Keratinocyte (primary cell): ENCODE measurements around the gene CCDC61. TPM values are rescaled to one million over a fixed set of nuclear protein-coding genes. Genes with fewer than 3 reads are reported as not detected.
A peak's percentile ranks its signal among the peaks of the same experiment; 100 is the strongest.

Experiments
- DNase-seq: peaks from one replicate; pipeline ENCODE4 v3.0.0-alpha.2; 2011; ENCODE audit warnings: low read depth, missing footprints, low spot score
- FAIRE-seq: peaks from 2 replicates; lab custom pipeline; 2011; peaks lifted over from hg19 to GRCh38; lab: Jason Lieb, UNC
- H2AFZ ChIP-seq: 2 replicates; pipeline ENCODE4 v1.6.0; 2012; ENCODE audit warnings: low read length, control low read depth, inconsistent platforms; ENCODE audit not compliant: control insufficient read depth
- H3K27ac ChIP-seq: 2 replicates; pipeline ENCODE4 v1.5.1; 2011; ENCODE audit warnings: low read length; ENCODE audit not compliant: control insufficient read depth, insufficient read depth
- H3K27me3 ChIP-seq: 3 replicates; pipeline ENCODE4 v1.6.0; 2011; ENCODE audit warnings: low read length; ENCODE audit not compliant: control insufficient read depth, insufficient read depth; ENCODE audit errors: extremely low read depth
- H3K36me3 ChIP-seq, 2 experiments: 2 replicates in 1 of 2; 3 replicates in 1 of 2; pipeline ENCODE4 v1.5.1; 2011; ENCODE audit warnings: low read length in 2 of 2, mild to moderate bottlenecking in 1 of 2; ENCODE audit not compliant: control insufficient read depth in 2 of 2, insufficient read depth in 2 of 2; ENCODE audit errors: extremely low read depth in 1 of 2
- H3K4me1 ChIP-seq: 3 replicates; pipeline ENCODE4 v1.5.1; 2011; ENCODE audit warnings: low read length; ENCODE audit not compliant: control insufficient read depth, insufficient read depth; ENCODE audit errors: extremely low read depth
- H3K4me2 ChIP-seq: 3 replicates; pipeline ENCODE4 v1.6.0; 2011; ENCODE audit warnings: low read depth, low read length; ENCODE audit not compliant: control insufficient read depth, insufficient read depth; ENCODE audit errors: extremely low read depth
- H3K4me3 ChIP-seq, 3 experiments: fragments of 200-600 bp in 1 of 3; sonication (generic) in 1 of 3; 2 replicates in 2 of 3; 3 replicates in 1 of 3; pipeline ENCODE4 v1.5.1; 2011 to 2016; ENCODE audit warnings: low read length in 3 of 3, mild to moderate bottlenecking in 3 of 3, control low read depth in 2 of 3, inconsistent platforms in 1 of 3, low read depth in 1 of 3, mixed read lengths in 1 of 3, mixed run types in 1 of 3, moderate library complexity in 1 of 3; ENCODE audit not compliant: control insufficient read depth in 2 of 3, insufficient read depth in 2 of 3; ENCODE audit errors: extremely low read depth in 1 of 3
- H3K79me2 ChIP-seq: 2 replicates; pipeline ENCODE4 v1.6.0; 2012; ENCODE audit warnings: low read length; ENCODE audit not compliant: control insufficient read depth, insufficient read depth
- H3K9ac ChIP-seq: 3 replicates; pipeline ENCODE4 v1.6.0; 2011; ENCODE audit warnings: low read length; ENCODE audit not compliant: control insufficient read depth, insufficient read depth; ENCODE audit errors: extremely low read depth
- H3K9me1 ChIP-seq: 3 replicates; pipeline ENCODE4 v1.6.0; 2011; ENCODE audit warnings: low read length; ENCODE audit not compliant: control insufficient read depth, insufficient read depth; ENCODE audit errors: extremely low read depth
- H3K9me3 ChIP-seq: 2 replicates; pipeline ENCODE4 v1.5.1; 2012; ENCODE audit warnings: low read depth, low read length; ENCODE audit not compliant: control insufficient read depth
- H4K20me1 ChIP-seq: 3 replicates; pipeline ENCODE4 v1.6.0; 2011; ENCODE audit warnings: low read length; ENCODE audit not compliant: control insufficient read depth, insufficient read depth; ENCODE audit errors: extremely low read depth
- EZH2 ChIP-seq: IDR thresholded peaks from one replicate; pipeline ENCODE4 v1.6.1; 2012; ENCODE audit warnings: inconsistent platforms, mild to moderate bottlenecking, low read length, moderate library complexity
- dilution Hi-C: fragments of 300-500 bp; cut with MboI; formaldehyde crosslinking; loops from one replicate; pipeline ENCODE4 v1.7.0; 2020; ENCODE audit warnings: low sequenced_read_pairs; ENCODE audit not compliant: extremely low pct_ligation_motif_present
- polyA plus RNA-seq, 5 experiments: library from polyadenylated mRNA; depleted of rRNA in 3 of 5; stranded (reverse) in 3 of 5; stranded (forward) in 1 of 5; unstranded in 1 of 5; fragments of >200 nt; gene quantifications; 1 replicate in 1 of 5; 2 replicates in 3 of 5; 3 replicates in 1 of 5; pipeline versions ENCODE4 v1.2.1 to v1.2.3, GENCODE V29; 2011 to 2012; ENCODE audit warnings: missing spikeins in 2 of 5, low read depth in 1 of 5, low replicate concordance in 1 of 5
- TF ChIP-seq, protein P1 (sequence below), 3 experiments: IDR thresholded peaks in 1 of 3; conservative IDR thresholded peaks in 1 of 3; optimal IDR thresholded peaks in 1 of 3; 2 replicates in 2 of 3; 3 replicates in 1 of 3; pipeline versions ENCODE3 to v1.5.1; 2011; ENCODE audit warnings: low read length in 3 of 3, mild to moderate bottlenecking in 3 of 3, moderate library complexity in 2 of 3, control low read depth in 1 of 3, inconsistent platforms in 1 of 3; ENCODE audit not compliant: insufficient read depth in 2 of 3; ENCODE audit errors: extremely low read depth in 1 of 3

The CCDC61 gene
- polyA plus RNA-seq, 1 donor (not counting 4 experiments of a cell fraction or from before 2014, with no cell fraction given): 5.8 TPM

DNA sequence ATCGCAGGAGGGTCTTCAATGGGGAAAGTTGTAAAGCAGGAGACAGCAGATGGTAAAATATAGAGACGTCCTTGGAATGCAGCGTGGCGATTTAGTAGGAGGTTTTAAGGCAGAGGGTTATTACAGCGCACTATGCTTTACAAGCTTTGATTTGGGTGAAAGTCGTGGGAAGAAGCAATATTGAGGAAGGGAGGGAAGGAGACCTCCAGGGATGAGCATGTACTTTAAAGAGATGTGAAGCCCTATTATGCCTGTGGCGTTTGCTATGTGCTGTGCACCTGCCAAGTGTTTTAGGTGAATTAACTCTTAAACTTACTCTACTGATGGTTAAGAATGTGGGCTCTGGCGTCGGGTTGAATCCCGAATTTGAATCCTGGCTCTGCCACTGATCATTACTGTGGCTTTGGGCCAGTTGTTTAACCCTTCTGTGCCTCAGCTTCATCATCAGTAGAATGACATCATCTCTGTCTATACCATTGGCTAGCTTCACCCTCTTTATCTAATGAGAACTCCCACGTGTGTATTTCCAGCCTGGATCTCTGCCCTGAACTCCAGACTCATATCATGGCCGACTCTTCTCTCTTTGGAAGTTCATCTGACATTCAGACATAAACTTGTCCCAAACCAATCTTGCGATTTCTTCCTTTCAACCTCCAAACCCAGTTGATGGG, 583 bp downstream of the CCDC61 start:
- Histone ChIP-seq H3K4me3 (peak overlapping the region; percentile 83 to 88 (median 86)), H3K27ac (peak overlapping the region; percentile 74), H3K9me1 (peaks cover 2% of the 10 kb centered on the region), H3K36me3 (peaks cover 0 to 4% of the 10 kb centered on the region in 2 experiments), H3K79me2 (peaks cover 2% of the 10 kb centered on the region), H3K4me1 (peaks cover 13% of the 10 kb centered on the region), H3K9ac (peak overlapping the region; percentile 88), H3K27me3 (no peaks in the 10 kb centered on the region), H3K9me3 (no peaks in the 10 kb centered on the region), H4K20me1 (no peaks in the 10 kb centered on the region), H2AFZ (peak overlapping the region; percentile 75), H3K4me2 (peak overlapping the region; percentile 95)
- no peak for DNase-seq
- no peak for FAIRE-seq
- TF ChIP-seq, protein P1, sequence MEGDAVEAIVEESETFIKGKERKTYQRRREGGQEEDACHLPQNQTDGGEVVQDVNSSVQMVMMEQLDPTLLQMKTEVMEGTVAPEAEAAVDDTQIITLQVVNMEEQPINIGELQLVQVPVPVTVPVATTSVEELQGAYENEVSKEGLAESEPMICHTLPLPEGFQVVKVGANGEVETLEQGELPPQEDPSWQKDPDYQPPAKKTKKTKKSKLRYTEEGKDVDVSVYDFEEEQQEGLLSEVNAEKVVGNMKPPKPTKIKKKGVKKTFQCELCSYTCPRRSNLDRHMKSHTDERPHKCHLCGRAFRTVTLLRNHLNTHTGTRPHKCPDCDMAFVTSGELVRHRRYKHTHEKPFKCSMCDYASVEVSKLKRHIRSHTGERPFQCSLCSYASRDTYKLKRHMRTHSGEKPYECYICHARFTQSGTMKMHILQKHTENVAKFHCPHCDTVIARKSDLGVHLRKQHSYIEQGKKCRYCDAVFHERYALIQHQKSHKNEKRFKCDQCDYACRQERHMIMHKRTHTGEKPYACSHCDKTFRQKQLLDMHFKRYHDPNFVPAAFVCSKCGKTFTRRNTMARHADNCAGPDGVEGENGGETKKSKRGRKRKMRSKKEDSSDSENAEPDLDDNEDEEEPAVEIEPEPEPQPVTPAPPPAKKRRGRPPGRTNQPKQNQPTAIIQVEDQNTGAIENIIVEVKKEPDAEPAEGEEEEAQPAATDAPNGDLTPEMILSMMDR (optimal IDR thresholded peaks at IDR 0.05 in 1 of 3, IDR thresholded peaks at IDR 0.05 in 1 of 3, conservative IDR thresholded peaks at IDR 0.05 in 1 of 3; ENCODE audit: extremely low read depth in 1 of 3, insufficient read depth in 2 of 3, low read length in 3 of 3): no peak
- no peak for TF ChIP-seq EZH2
- dilution Hi-C loops: no loop called here

DNA sequence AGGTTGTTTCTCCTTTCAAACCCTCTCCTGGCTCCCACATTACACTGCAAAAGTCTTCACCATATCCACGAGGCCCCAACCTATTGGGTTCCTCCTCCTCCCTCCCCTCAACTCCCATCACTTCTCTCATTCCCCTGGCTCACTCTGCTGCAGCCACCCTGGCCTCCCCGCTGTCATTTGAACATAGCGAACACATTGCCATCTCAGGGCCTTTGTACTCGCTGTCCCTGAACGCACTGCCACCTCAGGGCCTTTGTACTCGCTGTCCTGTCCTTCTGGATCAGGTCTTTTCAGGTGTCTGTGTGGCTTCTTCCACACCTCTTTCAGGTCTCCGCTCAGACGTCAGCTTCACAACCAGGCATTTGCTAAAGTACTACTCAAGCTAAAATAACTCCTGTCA, 1.7 kb downstream of the CCDC61 start:
- Histone ChIP-seq H4K20me1 (no peaks in the 10 kb centered on the region), H3K4me1 (peaks cover 13% of the 10 kb centered on the region), H3K27me3 (no peaks in the 10 kb centered on the region), H3K27ac (no peak overlapping the region), H3K9me1 (peaks cover 2% of the 10 kb centered on the region), H3K9me3 (no peaks in the 10 kb centered on the region), H3K4me3 (no peak overlapping the region), H3K79me2 (peaks cover 2% of the 10 kb centered on the region), H3K9ac (no peak overlapping the region), H2AFZ (no peak overlapping the region), H3K4me2 (no peak overlapping the region), H3K36me3 (peaks cover 0 to 4% of the 10 kb centered on the region in 2 experiments)
- no peak for FAIRE-seq
- dilution Hi-C loops: no loop called here
- no peak for TF ChIP-seq EZH2
- TF ChIP-seq, protein P1 (optimal IDR thresholded peaks at IDR 0.05 in 1 of 3, IDR thresholded peaks at IDR 0.05 in 1 of 3, conservative IDR thresholded peaks at IDR 0.05 in 1 of 3; ENCODE audit: extremely low read depth in 1 of 3, insufficient read depth in 2 of 3, low read length in 3 of 3): no peak
- DNase-seq: no peak
